WTC11 (cell line): Measurements from ENCODE around the gene PEAK1. TPM values are rescaled to one million over a fixed set of nuclear protein-coding genes. Genes with fewer than 3 reads are reported as not detected.
A peak's percentile ranks its signal among the peaks of the same experiment; 100 is the strongest.

ENCODE experiments used
- ATAC-seq: fragments of 200-7000 bp; cut with Tn5 transposase; 2 replicates; pipeline ENCODE4 v1.10.0; 2021; ENCODE audit warnings: mild to moderate bottlenecking, moderate library complexity
- CTCF ChIA-PET: fragments of 300-600 bp; sonication (Branson Sonifier 250); formaldehyde crosslinking; loops from one replicate; lab custom pipeline; 2021; ENCODE audit warnings: antibody characterized with exemption; lab: Charles Lee
- POLR2A ChIA-PET: fragments of 350-600 bp; sonication (Branson Sonifier 250); formaldehyde crosslinking; loops from one replicate; lab custom pipeline; 2021; ENCODE audit warnings: antibody characterized with exemption; lab: Charles Lee
- DNase-seq: peaks from one replicate; pipeline ENCODE4 v3.0.0; 2021; ENCODE audit warnings: low spot score
- H3K27ac Mint-ChIP-seq: 2 replicates; pipeline ENCODE4 v1.8.0; 2021; ENCODE audit warnings: mixed read lengths
- H3K27me3 Mint-ChIP-seq: 2 replicates; pipeline ENCODE4 v1.8.0; 2021; ENCODE audit warnings: low read depth, mild to moderate bottlenecking, moderate library complexity, mixed read lengths
- H3K36me3 Mint-ChIP-seq: 2 replicates; pipeline ENCODE4 v1.8.0; 2021; ENCODE audit warnings: mixed read lengths
- H3K4me1 Mint-ChIP-seq: 2 replicates; pipeline ENCODE4 v1.8.0; 2022; ENCODE audit warnings: mixed read lengths
- H3K4me3 Mint-ChIP-seq: 2 replicates; pipeline ENCODE4 v1.8.0; 2021; ENCODE audit warnings: mild to moderate bottlenecking, moderate library complexity, mixed read lengths
- H3K9me3 Mint-ChIP-seq: 2 replicates; pipeline ENCODE4 v1.8.0; 2021; ENCODE audit warnings: mixed read lengths
- AR ChIP-seq: fragments of 250-450 bp; sonication (Bioruptor Pico); IDR thresholded peaks from 2 replicates; pipeline ENCODE4 v1.9.0; 2021; ENCODE audit warnings: mild to moderate bottlenecking
- ELF4 ChIP-seq: sonication (generic); formaldehyde crosslinking; IDR thresholded peaks from 2 replicates; pipeline ENCODE4 v1.8.1; 2022; ENCODE audit warnings: low read depth, mild to moderate bottlenecking, moderate library complexity, missing genetic modification reagents
- ERG ChIP-seq: fragments of 250-450 bp; sonication (Bioruptor Pico); IDR thresholded peaks from 2 replicates; pipeline ENCODE4 v1.8.0; 2021; ENCODE audit warnings: mild to moderate bottlenecking
- GABPB1 ChIP-seq: sonication (generic); formaldehyde crosslinking; IDR thresholded peaks from 2 replicates; pipeline ENCODE4 v1.8.1; 2023; ENCODE audit warnings: mild to moderate bottlenecking, missing genetic modification reagents
- GRHL2 ChIP-seq: fragments of 250-450 bp; sonication (Bioruptor Pico); IDR thresholded peaks from 2 replicates; pipeline ENCODE4 v1.8.0; 2022; ENCODE audit warnings: mild to moderate bottlenecking, moderate library complexity; ENCODE audit not compliant: insufficient replicate concordance, severe bottlenecking
- HMGXB4 ChIP-seq: sonication (generic); formaldehyde crosslinking; IDR thresholded peaks from 2 replicates; pipeline ENCODE4 v1.8.1; 2023; ENCODE audit warnings: mild to moderate bottlenecking, moderate library complexity, missing genetic modification reagents
- PRRX2 ChIP-seq: fragments of 250-450 bp; sonication (Bioruptor Pico); IDR thresholded peaks from 2 replicates; pipeline ENCODE4 v1.8.0; 2021; ENCODE audit warnings: mild to moderate bottlenecking
- TEAD1 ChIP-seq: sonication (generic); formaldehyde crosslinking; IDR thresholded peaks from 2 replicates; pipeline ENCODE4 v1.8.0; 2022; ENCODE audit warnings: mild to moderate bottlenecking, missing genetic modification reagents
- TP53 ChIP-seq: sonication (generic); formaldehyde crosslinking; IDR thresholded peaks from 2 replicates; pipeline ENCODE4 v1.8.1; 2023; ENCODE audit warnings: mild to moderate bottlenecking, missing genetic modification reagents
- USF2 ChIP-seq: sonication (generic); formaldehyde crosslinking; IDR thresholded peaks from 2 replicates; pipeline ENCODE4 v1.8.1; 2023; ENCODE audit warnings: mild to moderate bottlenecking, missing genetic modification reagents, moderate library complexity
- ZNF317 ChIP-seq: sonication (generic); formaldehyde crosslinking; IDR thresholded peaks from 2 replicates; pipeline ENCODE4 v1.8.1; 2023; ENCODE audit warnings: low read depth, mild to moderate bottlenecking, moderate library complexity, missing genetic modification reagents, borderline replicate concordance
- total RNA-seq: library from RNA; stranded (reverse); gene quantifications from 3 replicates; pipeline ENCODE4 v1.2.3, GENCODE V29; 2021
- TF ChIP-seq, protein P1 (sequence below): sonication (generic); formaldehyde crosslinking; conservative IDR thresholded peaks from 2 replicates; pipeline ENCODE4 v1.8.1; 2022; ENCODE audit warnings: mild to moderate bottlenecking, missing genetic modification reagents
- TF ChIP-seq, protein P2 (sequence below): sonication (generic); formaldehyde crosslinking; IDR thresholded peaks from 2 replicates; pipeline ENCODE4 v1.8.0; 2022; ENCODE audit warnings: mild to moderate bottlenecking, missing genetic modification reagents
- TF ChIP-seq, protein P3 (sequence below): sonication (generic); formaldehyde crosslinking; IDR thresholded peaks from 2 replicates; pipeline ENCODE4 v1.8.1; 2023; ENCODE audit warnings: mild to moderate bottlenecking, missing genetic modification reagents, moderate library complexity

PEAK1 gene
- total RNA-seq, 1 experiment from 2014 or later, result 49.0 TPM

GRCh38 chr15:77195586-77195985 lies 224.3 kb downstream of the PEAK1 start:
- peaks cover 6% of the 10 kb centered on the region for H3K36me3 Mint-ChIP-seq
- DNase-seq (no peak), ATAC-seq (no peak)
- H3K27ac Mint-ChIP-seq, result no peak overlapping the region
- H3K9me3 Mint-ChIP-seq, result no peaks in the 10 kb centered on the region
- CTCF ChIA-PET, result interaction anchor here (0.6 to 1.6 kb wide), 3 partner anchors 9 to 348 kb away, joined by 3 to 5 read pairs (median 3); no protein-coding TSS in a partner anchor
- H3K4me3 Mint-ChIP-seq, result no peak overlapping the region
- H3K27me3 Mint-ChIP-seq, result no peaks in the 10 kb centered on the region
- POLR2A ChIA-PET, result no interaction called here
- H3K4me1 Mint-ChIP-seq, result peaks cover 16% of the 10 kb centered on the region; the same call in 1 of the 2 replicates
- TF ChIP-seq ZNF317, result no peak
- TF ChIP-seq TEAD1, result no peak

DNA sequence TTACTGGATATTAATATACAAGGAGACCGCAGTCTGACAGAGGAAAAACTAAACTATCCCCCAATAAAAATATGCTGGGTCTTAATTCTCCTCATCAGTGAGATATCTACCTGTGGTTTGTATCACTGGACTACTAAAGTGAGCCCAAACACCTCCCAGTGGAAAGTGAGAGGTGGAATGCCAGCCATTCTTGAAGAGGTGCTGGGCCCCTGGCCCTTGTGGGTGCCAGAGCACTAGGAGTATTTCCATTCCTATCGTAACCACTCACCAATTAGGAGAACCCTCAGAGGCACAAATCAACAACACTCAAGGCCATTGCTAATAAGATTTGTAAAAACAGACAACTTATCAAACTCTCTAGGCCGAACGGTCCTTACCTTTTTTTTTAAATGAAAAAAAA lies 227.5 kb downstream of the PEAK1 start:
- H3K4me3 Mint-ChIP-seq, result no peak overlapping the region
- ChIA-PET POLR2A (no interaction called here), CTCF (interaction anchor here (3.5 kb wide), 1 partner anchor 351 kb away, joined by 12 read pairs; no protein-coding TSS in a partner anchor)
- DNase-seq (no peak), ATAC-seq (peak; percentile 39)
- no peaks in the 10 kb centered on the region for H3K9me3 Mint-ChIP-seq
- no peaks in the 10 kb centered on the region for H3K36me3 Mint-ChIP-seq
- no peak overlapping the region for H3K27ac Mint-ChIP-seq
- H3K4me1 Mint-ChIP-seq, result peaks cover 16% of the 10 kb centered on the region; the same call in 1 of the 2 replicates
- no peaks in the 10 kb centered on the region for H3K27me3 Mint-ChIP-seq
- TF ChIP-seq TP53 (CRISPR knock-in tag) (no peak), HMGXB4 (CRISPR knock-in tag) (no peak), ERG (CRISPR knock-in tag) (no peak), ELF4 (CRISPR knock-in tag) (no peak), PRRX2 (CRISPR knock-in tag) (no peak), GABPB1 (CRISPR knock-in tag) (no peak), USF2 (CRISPR knock-in tag) (no peak), AR (no peak), GRHL2 (no peak)
- TF ChIP-seq, protein P1, sequence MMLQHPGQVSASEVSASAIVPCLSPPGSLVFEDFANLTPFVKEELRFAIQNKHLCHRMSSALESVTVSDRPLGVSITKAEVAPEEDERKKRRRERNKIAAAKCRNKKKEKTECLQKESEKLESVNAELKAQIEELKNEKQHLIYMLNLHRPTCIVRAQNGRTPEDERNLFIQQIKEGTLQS (CRISPR knock-in tag), result no peak
- TF ChIP-seq, protein P2, sequence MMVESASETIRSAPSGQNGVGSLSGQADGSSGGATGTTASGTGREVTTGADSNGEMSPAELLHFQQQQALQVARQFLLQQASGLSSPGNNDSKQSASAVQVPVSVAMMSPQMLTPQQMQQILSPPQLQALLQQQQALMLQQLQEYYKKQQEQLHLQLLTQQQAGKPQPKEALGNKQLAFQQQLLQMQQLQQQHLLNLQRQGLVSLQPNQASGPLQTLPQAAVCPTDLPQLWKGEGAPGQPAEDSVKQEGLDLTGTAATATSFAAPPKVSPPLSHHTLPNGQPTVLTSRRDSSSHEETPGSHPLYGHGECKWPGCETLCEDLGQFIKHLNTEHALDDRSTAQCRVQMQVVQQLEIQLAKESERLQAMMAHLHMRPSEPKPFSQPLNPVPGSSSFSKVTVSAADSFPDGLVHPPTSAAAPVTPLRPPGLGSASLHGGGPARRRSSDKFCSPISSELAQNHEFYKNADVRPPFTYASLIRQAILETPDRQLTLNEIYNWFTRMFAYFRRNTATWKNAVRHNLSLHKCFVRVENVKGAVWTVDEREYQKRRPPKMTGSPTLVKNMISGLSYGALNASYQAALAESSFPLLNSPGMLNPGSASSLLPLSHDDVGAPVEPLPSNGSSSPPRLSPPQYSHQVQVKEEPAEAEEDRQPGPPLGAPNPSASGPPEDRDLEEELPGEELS (CRISPR knock-in tag), result no peak
- TF ChIP-seq, protein P3, sequence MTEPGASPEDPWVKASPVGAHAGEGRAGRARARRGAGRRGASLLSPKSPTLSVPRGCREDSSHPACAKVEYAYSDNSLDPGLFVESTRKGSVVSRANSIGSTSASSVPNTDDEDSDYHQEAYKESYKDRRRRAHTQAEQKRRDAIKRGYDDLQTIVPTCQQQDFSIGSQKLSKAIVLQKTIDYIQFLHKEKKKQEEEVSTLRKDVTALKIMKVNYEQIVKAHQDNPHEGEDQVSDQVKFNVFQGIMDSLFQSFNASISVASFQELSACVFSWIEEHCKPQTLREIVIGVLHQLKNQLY, result no peak
